ENCODE data around the gene OPTN. TPM values are rescaled to one million over a fixed set of nuclear protein-coding genes. Genes with fewer than 3 reads are reported as not detected.

Gene OPTN
- total and polyA plus RNA-seq, 2 of the 8 experiments (the other 6 are each of a cell fraction or from before 2014, with no cell fraction given): 4.8 to 20.1 TPM

DNA sequence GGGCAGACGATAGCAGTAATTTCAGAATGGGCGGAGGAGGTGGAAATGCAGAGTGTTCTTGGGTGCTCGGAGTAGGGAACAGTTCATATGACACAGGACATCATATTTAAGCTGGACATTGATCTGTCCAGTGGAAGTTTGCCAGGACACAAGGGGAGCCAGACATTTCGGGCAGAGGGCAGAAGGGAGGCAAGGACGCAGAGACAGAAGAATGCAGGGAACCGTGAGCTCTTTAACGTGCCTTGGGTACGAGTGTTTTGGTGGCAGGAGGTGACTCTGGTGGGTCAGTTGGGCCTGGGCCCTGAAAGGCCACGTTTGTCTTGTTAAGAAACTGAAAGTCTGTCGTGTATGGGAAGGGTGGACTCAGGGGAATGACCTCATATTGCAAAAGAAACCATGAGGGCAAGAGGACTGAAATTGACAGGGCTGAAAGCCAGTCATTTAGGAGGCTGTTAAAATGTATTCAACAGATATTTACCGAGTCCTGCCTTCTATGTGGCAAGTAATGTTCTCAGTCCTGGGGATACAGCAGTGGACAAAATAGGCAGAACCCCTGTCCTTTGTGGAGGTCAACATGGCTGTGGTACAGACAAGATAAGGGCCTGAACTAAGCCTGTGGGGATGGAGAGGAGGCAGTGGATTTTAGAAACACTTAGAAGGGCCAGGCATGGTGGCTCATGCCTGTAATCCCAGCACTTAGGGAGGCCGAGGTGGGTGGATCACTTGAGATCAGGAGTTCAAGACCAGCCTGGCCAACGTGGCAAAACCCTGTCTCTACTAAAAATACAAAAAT, 2.2 kb downstream of the OPTN start:
- Histone ChIP-seq H4K20me1 (replicated peaks in 1 of 2; ENCODE audit: control insufficient read depth in 1 of 2, insufficient read depth in 2 of 2, low read length in 2 of 2) (no peaks in the 10 kb centered on the region), H3K23ac (ENCODE audit: insufficient read length) (no peak overlapping the region), H3K18ac (ENCODE audit: extremely low read depth, low read length) (no peak overlapping the region), H3K36me3 (ENCODE audit: control insufficient read depth in 2 of 4, insufficient read depth in 4 of 4, low read length in 3 of 4) (no peaks in the 10 kb centered on the region), H2BK12ac (ENCODE audit: low read depth, low read length) (no peak overlapping the region), H2AFZ (ENCODE audit: low read length) (no peak overlapping the region), H2BK20ac (ENCODE audit: low read length) (no peak overlapping the region), H3K56ac (replicated peaks; ENCODE audit: insufficient read length, low read depth, low read length) (no peak overlapping the region), H3K4me3 (ENCODE audit: extremely low read depth in 1 of 4, insufficient read depth in 2 of 4, low read depth in 3 of 4, low read length in 4 of 4) (no peak overlapping the region), H3K9me3 (ENCODE audit: insufficient read depth in 2 of 2, low read depth in 1 of 2, low read length in 1 of 2) (no peaks in the 10 kb centered on the region), H4K8ac (ENCODE audit: extremely low read depth, insufficient read depth, low read length) (no peak overlapping the region), H3K79me1 (ENCODE audit: low read depth, low read length) (no peaks in the 10 kb centered on the region), H3K4me2 (ENCODE audit: insufficient read depth in 1 of 2, low read depth in 2 of 2, low read length in 2 of 2) (no peak overlapping the region), H4K5ac (ENCODE audit: insufficient read length, low read depth, low read length) (no peak overlapping the region), H3K27me3 (replicated peaks in 1 of 4; ENCODE audit: control insufficient read depth in 3 of 4, extremely low read depth in 1 of 4, insufficient read depth in 3 of 4, low read length in 3 of 4) (no peaks in the 10 kb centered on the region; a peak in 1 of 7 replicates), H3K4ac (replicated peaks; ENCODE audit: insufficient read length, low read depth, low read length) (no peak overlapping the region), H2BK15ac (ENCODE audit: low read length) (no peak overlapping the region), H3K79me2 (ENCODE audit: control insufficient read depth in 1 of 2, insufficient read depth in 2 of 2, low read length in 2 of 2) (peaks cover 0 to 5% of the 10 kb centered on the region in 2 experiments; a peak in 1 of 4 replicates), H3K4me1 (replicated peaks in 1 of 4; ENCODE audit: control insufficient read depth in 3 of 4, insufficient read depth in 4 of 4, low read length in 3 of 4) (peaks cover 0 to 3% (median 2%) of the 10 kb centered on the region in 4 experiments; a peak in 3 of 7 replicates), H2BK5ac (ENCODE audit: low read depth, low read length) (no peak overlapping the region), H3K23me2 (ENCODE audit: low read depth, low read length) (peaks cover 5% of the 10 kb centered on the region), H4K91ac (replicated peaks; ENCODE audit: insufficient read length, low read length) (no peak overlapping the region), H3K27ac (ENCODE audit: low read depth, low read length) (no peak overlapping the region), H2AK5ac (ENCODE audit: low read depth, low read length) (no peak overlapping the region), H3K9ac (replicated peaks in 1 of 4; ENCODE audit: extremely low read depth in 1 of 4, low read depth in 3 of 4, low read length in 3 of 4) (no peak overlapping the region), H3K14ac (ENCODE audit: insufficient read length) (no peak overlapping the region), H2BK120ac (replicated peaks; ENCODE audit: low read depth, low read length) (no peak overlapping the region)
- POLR2A ChIA-PET (ENCODE audit: partially characterized antibody): no interaction called here
- 84% methylated on average over 13 of the region's 13 CpGs; no CpG with 5 or more reads in 1 of the 2 experiments for WGBS, 2 experiments (ENCODE audit: extremely low coverage in 1 of 2, insufficient coverage in 1 of 2, insufficient read length in 1 of 2, insufficient replicate concordance in 2 of 2, low coverage in 1 of 2, low lambda C conversion rate in 2 of 2, missing lambda C conversion rate in 1 of 2)
- no peak for FAIRE-seq
- CTCF ChIA-PET (ENCODE audit: partially characterized antibody): no interaction called here
- DNase-seq (ENCODE audit: low read depth in 1 of 2, low spot score in 2 of 2): no peak
- no peak for TF ChIP-seq NANOG (IDR thresholded peaks at IDR 0.05; ENCODE audit: insufficient read depth, low read depth, low read length, poor library complexity, severe bottlenecking)
- no peak for TF ChIP-seq CHD2 (IDR thresholded peaks at IDR 0.05; ENCODE audit: low read length)
- TF ChIP-seq KDM4A (IDR thresholded peaks at IDR 0.05; ENCODE audit: low read depth, low read length, severe bottlenecking): no peak
- no peak for TF ChIP-seq POLR2AphosphoS5 (IDR thresholded peaks at IDR 0.05; ENCODE audit: low read depth, low read length)
- no peak for TF ChIP-seq MAX (IDR thresholded peaks at IDR 0.05)
- TF ChIP-seq YY1 (IDR thresholded peaks at IDR 0.05; ENCODE audit: low read depth, low read length): no peak
- no peak for TF ChIP-seq SIN3A (conservative IDR thresholded peaks at IDR 0.05 in 1 of 2, IDR thresholded peaks at IDR 0.05 in 1 of 2; ENCODE audit: low read depth in 1 of 2, low read length in 2 of 2)
- TF ChIP-seq POU5F1 (IDR thresholded peaks at IDR 0.05; ENCODE audit: low read depth, low read length): no peak
- TF ChIP-seq SAP30 (IDR thresholded peaks at IDR 0.05; ENCODE audit: insufficient read depth, insufficient replicate concordance, low read length): no peak
- no peak for TF ChIP-seq SP4 (IDR thresholded peaks at IDR 0.05; ENCODE audit: low read length)

Data from H1 (cell line).